Subcutaneous adipose tissue (tissue), 4 donors: ENCODE measurements around the gene HID1. TPM values are rescaled to one million over a fixed set of nuclear protein-coding genes. Genes with fewer than 3 reads are reported as not detected.

Experiments
- total RNA-seq, 4 donors: library from RNA; depleted of rRNA; stranded (reverse); fragments of >200 nt; gene quantifications; one replicate each; pipeline ENCODE4 v1.1.0, GENCODE V29; 2016
- TF ChIP-seq, protein P1 (sequence below): fragments of 450-650 bp; IDR thresholded peaks from one replicate; pipeline ENCODE4 v1.5.1; 2016; ENCODE audit warnings: low read depth, mild to moderate bottlenecking, control low read depth, antibody characterized with exemption, moderate library complexity

The HID1 gene, protein sequence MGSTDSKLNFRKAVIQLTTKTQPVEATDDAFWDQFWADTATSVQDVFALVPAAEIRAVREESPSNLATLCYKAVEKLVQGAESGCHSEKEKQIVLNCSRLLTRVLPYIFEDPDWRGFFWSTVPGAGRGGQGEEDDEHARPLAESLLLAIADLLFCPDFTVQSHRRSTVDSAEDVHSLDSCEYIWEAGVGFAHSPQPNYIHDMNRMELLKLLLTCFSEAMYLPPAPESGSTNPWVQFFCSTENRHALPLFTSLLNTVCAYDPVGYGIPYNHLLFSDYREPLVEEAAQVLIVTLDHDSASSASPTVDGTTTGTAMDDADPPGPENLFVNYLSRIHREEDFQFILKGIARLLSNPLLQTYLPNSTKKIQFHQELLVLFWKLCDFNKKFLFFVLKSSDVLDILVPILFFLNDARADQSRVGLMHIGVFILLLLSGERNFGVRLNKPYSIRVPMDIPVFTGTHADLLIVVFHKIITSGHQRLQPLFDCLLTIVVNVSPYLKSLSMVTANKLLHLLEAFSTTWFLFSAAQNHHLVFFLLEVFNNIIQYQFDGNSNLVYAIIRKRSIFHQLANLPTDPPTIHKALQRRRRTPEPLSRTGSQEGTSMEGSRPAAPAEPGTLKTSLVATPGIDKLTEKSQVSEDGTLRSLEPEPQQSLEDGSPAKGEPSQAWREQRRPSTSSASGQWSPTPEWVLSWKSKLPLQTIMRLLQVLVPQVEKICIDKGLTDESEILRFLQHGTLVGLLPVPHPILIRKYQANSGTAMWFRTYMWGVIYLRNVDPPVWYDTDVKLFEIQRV
- total RNA-seq, result 10 to 100 TPM in 1 of 4 donors, 1 to 10 TPM in 3; 3.2 to 16.6 (median 3.6) TPM

DNA sequence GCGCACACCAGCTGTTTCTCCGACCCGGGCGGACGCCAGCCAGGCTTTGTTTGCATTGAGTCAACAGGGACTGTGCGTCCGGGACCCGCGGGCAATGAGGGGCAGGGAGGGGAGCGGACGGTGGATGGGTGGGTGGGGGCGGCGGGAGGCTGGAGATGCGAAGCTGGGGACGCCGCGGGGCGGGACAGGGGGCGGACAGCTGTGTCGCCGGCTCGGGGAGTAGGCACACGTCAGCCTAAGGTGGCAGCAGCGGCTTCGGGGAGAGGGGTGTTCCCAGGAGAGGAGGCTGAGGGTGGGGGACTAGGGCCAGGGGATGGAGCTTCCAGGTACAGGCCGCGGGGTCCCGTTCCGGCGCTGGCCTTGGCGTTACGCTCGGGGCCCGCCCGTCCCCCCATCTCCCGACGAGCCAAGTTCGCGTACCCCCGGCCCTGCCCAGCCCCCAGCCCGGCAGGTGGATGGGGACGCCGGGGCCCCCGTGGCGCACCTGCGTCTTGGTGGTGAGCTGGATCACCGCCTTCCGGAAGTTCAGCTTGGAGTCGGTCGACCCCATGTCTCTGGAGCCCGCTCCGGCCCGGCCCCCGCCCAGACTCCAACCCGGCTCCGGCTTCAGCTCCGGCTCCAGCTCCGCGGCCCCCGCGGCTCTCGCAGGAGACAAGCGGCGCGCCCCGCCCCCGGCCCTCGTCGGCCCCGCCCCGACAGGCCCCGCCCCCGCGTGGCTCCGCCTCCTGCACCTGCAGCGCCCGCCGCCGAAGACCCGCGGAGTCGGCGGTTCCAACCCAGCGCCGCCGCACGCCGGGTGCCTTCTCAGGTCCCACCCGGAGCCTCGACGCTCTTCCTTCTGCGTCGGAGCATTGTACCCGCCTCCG, at the start of gene HID1:
HID1 (minus strand) TSS at position 653 of the 866 bp plus-strand sequence; CDS start at position 550, 103 bp downstream.
- TF ChIP-seq, protein P1, sequence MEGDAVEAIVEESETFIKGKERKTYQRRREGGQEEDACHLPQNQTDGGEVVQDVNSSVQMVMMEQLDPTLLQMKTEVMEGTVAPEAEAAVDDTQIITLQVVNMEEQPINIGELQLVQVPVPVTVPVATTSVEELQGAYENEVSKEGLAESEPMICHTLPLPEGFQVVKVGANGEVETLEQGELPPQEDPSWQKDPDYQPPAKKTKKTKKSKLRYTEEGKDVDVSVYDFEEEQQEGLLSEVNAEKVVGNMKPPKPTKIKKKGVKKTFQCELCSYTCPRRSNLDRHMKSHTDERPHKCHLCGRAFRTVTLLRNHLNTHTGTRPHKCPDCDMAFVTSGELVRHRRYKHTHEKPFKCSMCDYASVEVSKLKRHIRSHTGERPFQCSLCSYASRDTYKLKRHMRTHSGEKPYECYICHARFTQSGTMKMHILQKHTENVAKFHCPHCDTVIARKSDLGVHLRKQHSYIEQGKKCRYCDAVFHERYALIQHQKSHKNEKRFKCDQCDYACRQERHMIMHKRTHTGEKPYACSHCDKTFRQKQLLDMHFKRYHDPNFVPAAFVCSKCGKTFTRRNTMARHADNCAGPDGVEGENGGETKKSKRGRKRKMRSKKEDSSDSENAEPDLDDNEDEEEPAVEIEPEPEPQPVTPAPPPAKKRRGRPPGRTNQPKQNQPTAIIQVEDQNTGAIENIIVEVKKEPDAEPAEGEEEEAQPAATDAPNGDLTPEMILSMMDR, result no peak

DNA sequence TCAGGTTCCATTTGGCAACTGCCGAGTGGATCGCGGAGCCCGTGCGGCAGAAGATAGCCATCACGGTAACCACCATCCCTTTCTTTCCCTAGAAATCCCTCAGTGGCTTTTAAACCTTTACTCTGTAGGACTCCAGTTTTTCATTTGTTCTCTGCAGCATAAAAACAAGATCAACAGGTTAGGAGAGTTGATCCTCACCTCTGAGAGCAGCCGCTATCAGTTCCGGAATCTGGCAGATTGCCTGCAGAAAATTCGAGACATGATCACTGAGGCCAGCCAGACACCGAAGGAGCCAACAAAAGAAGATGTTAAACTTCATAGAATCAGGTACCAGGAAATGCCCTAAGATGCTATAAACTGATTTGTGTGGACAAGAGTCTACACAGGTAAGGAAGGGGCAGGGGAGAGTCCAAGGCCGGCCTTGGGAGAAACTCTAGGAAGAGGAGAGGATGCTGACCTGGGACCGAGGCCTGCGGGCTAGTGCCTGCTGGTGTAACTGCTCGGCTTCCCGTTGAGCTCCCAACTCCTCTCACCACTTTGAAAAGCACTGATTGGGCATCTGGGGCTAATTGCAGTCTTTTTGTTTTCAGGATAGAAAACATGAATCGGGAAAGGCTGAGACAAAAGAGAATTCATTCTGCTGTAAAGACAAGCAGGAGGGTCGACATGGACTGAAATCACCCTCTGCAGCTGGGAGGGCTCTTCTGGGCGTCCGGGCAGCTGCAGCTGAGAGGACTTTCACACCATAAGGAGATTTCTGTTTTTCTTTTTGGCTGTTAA, 48.0 kb upstream of the HID1 start:
- TF ChIP-seq, protein P1, result no peak

DNA sequence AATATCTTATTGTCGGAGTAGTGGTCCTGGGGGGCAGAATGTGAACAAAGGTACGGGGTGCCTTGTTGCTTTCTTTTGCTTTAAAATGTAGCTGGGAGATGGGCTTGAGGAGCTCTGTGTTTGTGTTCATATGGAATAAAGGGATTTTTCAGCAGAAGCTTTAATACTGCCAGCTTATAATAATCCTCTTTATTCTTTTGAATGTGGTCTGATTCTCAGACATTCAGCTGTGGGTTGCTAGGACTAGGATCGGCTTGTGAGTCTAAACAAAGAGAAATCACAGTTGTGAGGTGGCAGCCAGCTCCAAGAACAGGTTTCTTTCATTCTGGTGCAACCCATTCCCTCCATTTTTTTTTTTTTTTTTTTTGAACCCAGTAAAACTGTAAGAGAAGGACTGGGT, 47.2 kb upstream of the HID1 start:
- TF ChIP-seq, protein P1, result no peak

DNA sequence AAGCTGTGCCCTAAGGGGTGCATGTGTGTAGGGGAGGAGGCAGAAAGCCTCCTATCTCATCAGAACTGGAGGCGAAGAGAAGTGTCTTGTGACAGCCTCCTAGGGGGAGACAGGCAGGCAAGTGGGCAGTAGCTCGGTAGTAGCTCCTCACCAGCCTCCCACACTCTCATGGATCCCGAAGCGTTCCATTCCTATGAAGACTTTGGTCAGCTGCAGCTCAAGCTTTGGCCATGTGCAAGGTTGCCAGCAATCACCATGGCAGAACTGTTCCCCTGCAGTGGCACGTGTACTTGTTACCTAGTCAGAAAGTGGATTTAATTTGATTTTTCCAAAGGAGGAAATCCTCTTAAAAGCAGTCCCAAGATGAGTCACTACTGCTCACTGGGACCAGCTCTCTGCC, 46.6 kb upstream of the HID1 start:
- TF ChIP-seq, protein P1, result no peak

DNA sequence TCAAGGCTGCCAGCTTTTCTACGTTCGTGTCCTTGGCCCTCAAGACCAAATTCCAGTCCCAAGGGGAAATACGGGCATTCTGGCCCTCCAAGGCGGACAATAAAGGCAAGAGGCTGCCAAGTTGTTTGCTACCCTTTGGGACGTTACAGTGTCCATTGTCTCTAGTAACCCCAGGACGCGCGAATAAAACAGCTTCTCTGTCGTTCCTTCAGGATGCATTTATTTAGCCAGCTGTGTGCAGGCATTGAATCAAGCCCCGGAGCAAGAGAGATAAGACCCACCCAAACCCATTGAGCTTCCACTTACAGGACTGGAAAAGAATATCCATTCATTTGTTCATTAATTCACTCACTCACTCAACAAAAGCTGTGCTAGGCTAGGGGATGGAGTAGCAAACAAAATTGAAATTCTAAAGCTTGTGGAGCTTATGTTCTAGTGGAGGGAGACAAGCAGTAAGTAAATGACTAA, 40.6 kb upstream of the HID1 start:
- TF ChIP-seq, protein P1, result no peak

DNA sequence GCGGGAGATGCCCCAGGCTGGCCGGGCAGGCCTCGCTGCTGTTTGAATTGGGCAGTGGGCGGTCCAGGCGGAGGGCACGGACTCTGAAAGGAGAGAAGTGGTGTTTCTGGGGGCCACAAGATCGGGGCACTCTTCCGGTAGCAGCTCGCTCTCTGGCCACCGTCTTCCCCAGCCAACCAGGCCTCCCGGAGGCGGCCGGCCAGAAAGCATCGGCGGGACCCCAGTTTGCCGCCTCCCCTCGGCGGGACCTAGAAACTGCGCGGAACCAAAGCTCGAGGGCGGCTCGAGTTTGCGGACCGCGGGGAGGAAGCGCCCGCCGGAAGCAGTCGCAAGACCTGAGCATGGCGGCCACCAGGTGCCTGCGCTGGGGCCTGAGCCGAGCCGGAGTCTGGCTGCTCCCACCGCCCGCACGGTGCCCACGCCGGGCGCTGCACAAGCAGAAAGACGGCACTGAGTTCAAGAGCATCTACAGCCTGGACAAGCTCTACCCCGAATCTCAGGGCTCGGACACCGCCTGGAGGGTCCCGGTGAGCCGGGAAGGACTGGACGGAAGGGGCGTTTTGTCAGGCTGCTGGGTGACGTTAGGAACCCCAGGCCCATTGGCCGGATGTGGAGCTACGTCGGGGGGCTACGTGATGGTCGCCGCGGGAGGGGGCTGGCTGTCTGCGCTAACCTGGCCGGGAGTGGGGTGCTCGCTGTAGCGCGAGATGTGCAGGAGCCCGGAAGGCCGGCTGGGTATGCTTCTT, 40.0 kb upstream of the HID1 start, which contains the start of gene MRPL58:
MRPL58 (plus strand) TSS at position 325 of the 746 bp plus-strand sequence; CDS start at position 342, 17 bp downstream.
- TF ChIP-seq, protein P1, result no peak
